ENCODE results near the gene HSPA8. TPM values are rescaled to one million over a fixed set of nuclear protein-coding genes. Genes with fewer than 3 reads are reported as not detected.

The HSPA8 gene
- 1,144 and 2,381 TPM in 2 replicates for total RNA-seq

DNA sequence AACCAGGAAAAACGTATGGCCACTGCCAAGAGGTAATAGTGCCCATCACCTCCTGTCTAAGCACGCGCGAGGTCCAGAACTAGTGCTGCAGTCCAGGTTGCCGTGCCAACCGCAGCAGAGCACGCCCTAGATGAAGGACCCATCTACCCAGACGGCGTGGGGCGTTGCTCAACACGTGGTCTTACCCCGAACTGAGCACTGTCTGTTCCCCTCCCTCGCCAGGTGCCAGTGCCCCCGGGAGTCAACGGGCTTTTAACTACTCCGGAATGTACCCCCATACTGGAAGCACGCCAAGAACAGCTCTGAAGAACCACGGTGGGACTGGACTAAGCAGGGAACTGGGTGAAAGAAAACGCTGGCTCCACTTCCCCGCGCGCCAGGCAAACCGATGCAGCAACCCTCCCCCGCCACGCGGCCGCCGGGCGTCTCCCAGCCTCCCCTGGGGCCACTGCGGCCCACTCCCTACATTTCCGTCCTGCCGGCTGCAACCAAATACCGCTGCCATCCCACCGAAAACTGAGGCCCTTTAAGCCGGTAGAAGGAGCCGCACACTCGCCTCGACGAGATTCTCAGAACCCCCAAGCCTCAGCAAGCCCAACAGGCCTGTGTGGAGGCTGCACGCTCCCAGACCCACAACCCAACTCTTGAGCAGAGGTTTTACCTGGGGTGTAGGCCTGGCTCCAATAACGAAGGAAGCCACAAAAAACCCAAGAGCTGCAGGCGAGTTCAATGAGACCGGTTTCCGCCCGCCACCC lies at the start of gene HSPA8:
HSPA8 (minus strand) TSS at position 734 of the 755 bp plus-strand sequence. CDS start 812 bp downstream, outside the sequence.

Small RNA genes lying within 50 kb of the gene (small RNA-seq; reads per million reads assigned to genes)
- gene RPL31P47 (not detected), gene SNORD14C (not detected), gene SNORD14D (not detected), gene SNORD14E (292 reads per million, percentile 99 among the genes with 10 or more reads in this experiment)

Other genes starting within 250 kb of the HSPA8 start
- gene CRTAM, start 223.6 kb downstream of the HSPA8 start, total RNA-seq: not detected in 2 replicates
- gene JHY, start 179.4 kb downstream of the HSPA8 start, total RNA-seq: 5.5 and 6.4 TPM in 2 replicates
- gene BSX, start 80.3 kb downstream of the HSPA8 start, total RNA-seq: not detected in 2 replicates
- gene CLMP, start 133.1 kb upstream of the HSPA8 start, total RNA-seq: under 0.01 and 0.43 TPM in 2 replicates